Measurements from ENCODE around the gene DOCK4.

DNA sequence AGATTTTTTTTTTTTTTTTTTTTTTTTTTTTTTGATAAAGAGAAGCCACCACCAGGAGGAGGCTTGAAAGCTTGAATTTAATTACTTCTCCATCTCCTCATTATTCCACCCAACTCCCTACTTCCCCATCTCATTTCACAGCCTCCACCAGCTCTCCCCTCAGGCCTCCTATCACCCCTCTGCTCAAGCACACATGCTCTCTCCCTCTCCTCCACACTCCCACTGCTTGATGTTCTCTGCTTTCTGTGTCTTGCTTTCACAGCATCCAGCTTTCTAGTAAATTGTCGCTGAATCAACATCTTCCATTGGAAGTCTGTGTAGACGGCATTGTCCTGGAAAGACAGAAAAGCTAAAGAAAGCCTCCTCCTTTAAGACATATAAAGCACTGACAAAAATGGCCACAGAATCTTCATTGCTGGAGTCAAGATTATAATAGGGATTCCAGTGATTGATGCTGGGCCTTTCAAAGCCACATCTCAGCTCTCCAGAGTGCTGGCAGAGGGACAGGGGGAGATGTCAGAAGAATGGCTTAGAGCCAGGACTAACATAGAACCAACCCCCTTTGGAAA, 58.3 kb downstream of the DOCK4 start:
- TF ChIP-seq, protein P1, sequence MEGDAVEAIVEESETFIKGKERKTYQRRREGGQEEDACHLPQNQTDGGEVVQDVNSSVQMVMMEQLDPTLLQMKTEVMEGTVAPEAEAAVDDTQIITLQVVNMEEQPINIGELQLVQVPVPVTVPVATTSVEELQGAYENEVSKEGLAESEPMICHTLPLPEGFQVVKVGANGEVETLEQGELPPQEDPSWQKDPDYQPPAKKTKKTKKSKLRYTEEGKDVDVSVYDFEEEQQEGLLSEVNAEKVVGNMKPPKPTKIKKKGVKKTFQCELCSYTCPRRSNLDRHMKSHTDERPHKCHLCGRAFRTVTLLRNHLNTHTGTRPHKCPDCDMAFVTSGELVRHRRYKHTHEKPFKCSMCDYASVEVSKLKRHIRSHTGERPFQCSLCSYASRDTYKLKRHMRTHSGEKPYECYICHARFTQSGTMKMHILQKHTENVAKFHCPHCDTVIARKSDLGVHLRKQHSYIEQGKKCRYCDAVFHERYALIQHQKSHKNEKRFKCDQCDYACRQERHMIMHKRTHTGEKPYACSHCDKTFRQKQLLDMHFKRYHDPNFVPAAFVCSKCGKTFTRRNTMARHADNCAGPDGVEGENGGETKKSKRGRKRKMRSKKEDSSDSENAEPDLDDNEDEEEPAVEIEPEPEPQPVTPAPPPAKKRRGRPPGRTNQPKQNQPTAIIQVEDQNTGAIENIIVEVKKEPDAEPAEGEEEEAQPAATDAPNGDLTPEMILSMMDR (conservative IDR thresholded peaks at IDR 0.05 in 1 of 2, IDR thresholded peaks at IDR 0.05 in 1 of 2; ENCODE audit: extremely low read depth in 1 of 2, insufficient read depth in 1 of 2, low read depth in 1 of 2, low read length in 2 of 2) = no peak
- TF ChIP-seq EZH2 (IDR thresholded peaks at IDR 0.05; ENCODE audit: borderline replicate concordance, low read length) = no peak

All from mammary epithelial cell (primary cell).